SK-N-SH treated with all-trans-retinoic acid at 6 μM for 48 hours (cell line): Measurements from ENCODE around the gene SLF1.

Source experiments
- ATAC-seq: fragments of 200-7000 bp; cut with Tn5 transposase; 3 replicates; pipeline ENCODE4 v1.9.1; 2020; ENCODE audit warnings: mild to moderate bottlenecking, moderate library complexity
- ARNTL ChIP-seq: fragments of 450-650 bp; formaldehyde crosslinking; IDR thresholded peaks from 2 replicates; pipeline ENCODE4 v1.5.0; 2020; ENCODE audit warnings: low read depth, mild to moderate bottlenecking, moderate library complexity, borderline replicate concordance
- BACH2 ChIP-seq: fragments of 250-450 bp; sonication (Bioruptor Pico); IDR thresholded peaks from 2 replicates; pipeline ENCODE4 v1.9.0; 2021; ENCODE audit warnings: mild to moderate bottlenecking, borderline replicate concordance
- CSDC2 ChIP-seq: fragments of 250-450 bp; sonication (Bioruptor Pico); IDR thresholded peaks from 2 replicates; pipeline ENCODE4 v1.5.0; 2020; ENCODE audit warnings: mild to moderate bottlenecking, moderate library complexity
- ESRRG ChIP-seq: fragments of 250-450 bp; sonication (Bioruptor Pico); IDR thresholded peaks from 2 replicates; pipeline ENCODE4 v1.6.1; 2021; ENCODE audit warnings: mild to moderate bottlenecking
- ISL1 ChIP-seq: fragments of 250-450 bp; sonication (Bioruptor Pico); IDR thresholded peaks from 2 replicates; pipeline ENCODE4 v2.1.2; 2022; ENCODE audit warnings: mild to moderate bottlenecking, moderate library complexity
- OSR1 ChIP-seq: fragments of 250-450 bp; sonication (Bioruptor Pico); IDR thresholded peaks from 2 replicates; pipeline ENCODE4 v1.8.0; 2022; ENCODE audit warnings: moderate library complexity, mild to moderate bottlenecking, inconsistent platforms
- PPARA ChIP-seq: fragments of 250-450 bp; sonication (Bioruptor Pico); IDR thresholded peaks from 2 replicates; pipeline ENCODE4 v1.5.0; 2020; ENCODE audit warnings: mild to moderate bottlenecking, borderline replicate concordance
- RARB ChIP-seq: fragments of 250-450 bp; sonication (Bioruptor Pico); IDR thresholded peaks from 2 replicates; pipeline ENCODE4 v1.8.0; 2021; ENCODE audit warnings: mild to moderate bottlenecking, moderate library complexity
- SNAI2 ChIP-seq: fragments of 250-450 bp; sonication (Bioruptor Pico); IDR thresholded peaks from 2 replicates; pipeline ENCODE4 v1.5.0; 2020; ENCODE audit warnings: mild to moderate bottlenecking, moderate library complexity
- TCF4 ChIP-seq: fragments of 250-450 bp; sonication (Bioruptor Pico); IDR thresholded peaks from 2 replicates; pipeline ENCODE4 v1.8.0; 2021; ENCODE audit warnings: mild to moderate bottlenecking, moderate library complexity, borderline replicate concordance
- TOX ChIP-seq: fragments of 250-450 bp; sonication (Bioruptor Pico); IDR thresholded peaks from 2 replicates; pipeline ENCODE4 v1.8.0; 2021; ENCODE audit warnings: mild to moderate bottlenecking, moderate library complexity, borderline replicate concordance
- ZC3H10 ChIP-seq: fragments of 250-450 bp; sonication (Bioruptor Pico); IDR thresholded peaks from 2 replicates; pipeline ENCODE4 v1.5.1; 2021; ENCODE audit warnings: mild to moderate bottlenecking, moderate library complexity
- ZFP3 ChIP-seq: fragments of 250-450 bp; sonication (Bioruptor Pico); IDR thresholded peaks from 2 replicates; pipeline ENCODE4 v1.5.0; 2020; ENCODE audit warnings: mild to moderate bottlenecking, moderate library complexity
- ZFP30 ChIP-seq: fragments of 450-650 bp; formaldehyde crosslinking; IDR thresholded peaks from 2 replicates; pipeline ENCODE4 v1.5.0; 2022; ENCODE audit warnings: mild to moderate bottlenecking, moderate library complexity
- ZNF565 ChIP-seq: fragments of 450-650 bp; formaldehyde crosslinking; conservative IDR thresholded peaks from 2 replicates; pipeline ENCODE4 v1.5.0; 2020; ENCODE audit warnings: low read depth, mild to moderate bottlenecking, moderate library complexity
- ZNF70 ChIP-seq: fragments of 450-650 bp; formaldehyde crosslinking; IDR thresholded peaks from 2 replicates; pipeline ENCODE4 v1.5.0; 2020; ENCODE audit warnings: mild to moderate bottlenecking, moderate library complexity
- ZNF8 ChIP-seq: fragments of 450-650 bp; formaldehyde crosslinking; IDR thresholded peaks from 2 replicates; pipeline ENCODE4 v1.5.0; 2020; ENCODE audit warnings: mild to moderate bottlenecking, moderate library complexity
- TF ChIP-seq, protein P1 (sequence below): fragments of 250-450 bp; sonication (Bioruptor Pico); IDR thresholded peaks from 2 replicates; pipeline ENCODE4 v1.5.1; 2020; ENCODE audit warnings: low read depth, mild to moderate bottlenecking, moderate library complexity
- TF ChIP-seq, protein P2 (sequence below): fragments of 250-450 bp; sonication (Bioruptor Pico); IDR thresholded peaks from 2 replicates; pipeline ENCODE4 v1.5.0; 2020; ENCODE audit warnings: mild to moderate bottlenecking, moderate library complexity
- TF ChIP-seq, protein P3 (sequence below): fragments of 250-450 bp; sonication (Bioruptor Pico); IDR thresholded peaks from 2 replicates; pipeline ENCODE4 v1.5.1; 2021; ENCODE audit warnings: mild to moderate bottlenecking, moderate library complexity
- TF ChIP-seq, protein P4 (sequence below): fragments of 250-450 bp; sonication (Bioruptor Pico); IDR thresholded peaks from 2 replicates; pipeline ENCODE4 v1.8.0; 2021; ENCODE audit warnings: low read depth, mild to moderate bottlenecking, moderate library complexity, borderline replicate concordance

SLF1 gene

DNA sequence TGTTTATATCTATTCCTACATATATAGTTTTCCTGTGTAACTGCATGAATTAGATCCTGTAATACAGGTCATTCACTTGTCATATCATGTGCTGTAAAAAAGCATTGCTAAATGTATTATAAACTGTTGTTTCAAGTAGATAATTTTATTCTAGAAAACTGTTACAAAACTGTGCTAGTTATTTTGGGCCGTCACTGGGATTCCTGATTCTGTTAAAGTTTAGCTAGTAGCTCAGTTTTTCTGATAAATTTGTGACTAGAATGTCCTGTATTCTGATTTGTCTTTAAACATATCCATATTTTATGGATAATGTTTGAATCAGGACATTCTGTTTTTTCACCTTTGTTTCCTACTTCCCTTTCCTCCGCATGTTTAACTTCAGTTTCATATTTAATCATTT, 5.4 kb downstream of the SLF1 start:
- no peak for ATAC-seq
- TF ChIP-seq ZFP3 = no peak
- TF ChIP-seq CSDC2 = no peak
- no peak for TF ChIP-seq ISL1
- no peak for TF ChIP-seq ARNTL (CRISPR knock-in tag)
- TF ChIP-seq, protein P1, sequence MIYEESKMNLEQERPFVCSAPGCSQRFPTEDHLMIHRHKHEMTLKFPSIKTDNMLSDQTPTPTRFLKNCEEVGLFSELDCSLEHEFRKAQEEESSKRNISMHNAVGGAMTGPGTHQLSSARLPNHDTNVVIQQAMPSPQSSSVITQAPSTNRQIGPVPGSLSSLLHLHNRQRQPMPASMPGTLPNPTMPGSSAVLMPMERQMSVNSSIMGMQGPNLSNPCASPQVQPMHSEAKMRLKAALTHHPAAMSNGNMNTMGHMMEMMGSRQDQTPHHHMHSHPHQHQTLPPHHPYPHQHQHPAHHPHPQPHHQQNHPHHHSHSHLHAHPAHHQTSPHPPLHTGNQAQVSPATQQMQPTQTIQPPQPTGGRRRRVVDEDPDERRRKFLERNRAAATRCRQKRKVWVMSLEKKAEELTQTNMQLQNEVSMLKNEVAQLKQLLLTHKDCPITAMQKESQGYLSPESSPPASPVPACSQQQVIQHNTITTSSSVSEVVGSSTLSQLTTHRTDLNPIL (CRISPR knock-in tag) = no peak
- TF ChIP-seq ZC3H10 (CRISPR knock-in tag) = no peak
- no peak for TF ChIP-seq SNAI2 (CRISPR knock-in tag)
- TF ChIP-seq OSR1 (CRISPR knock-in tag) = no peak
- TF ChIP-seq, all 23 proteins: peak for 0

DNA sequence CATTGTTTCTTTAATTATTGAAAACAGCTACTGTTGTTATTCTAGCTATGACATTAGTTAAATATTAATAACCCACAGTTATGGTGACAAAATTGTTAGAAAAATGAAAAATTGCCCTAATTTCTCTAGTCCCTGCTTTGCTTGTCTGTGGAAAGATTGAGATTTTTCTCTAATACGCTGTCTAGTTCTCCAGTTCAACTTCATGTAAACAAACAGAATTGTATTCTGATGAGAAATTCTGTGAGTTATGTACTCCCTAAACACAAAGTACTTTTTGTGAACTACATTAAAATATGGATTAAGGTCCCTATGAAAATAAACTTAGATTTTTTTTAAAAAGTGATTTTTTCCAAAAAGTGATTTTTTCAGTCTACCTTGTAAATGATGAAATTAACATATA, 8.7 kb downstream of the SLF1 start:
- TF ChIP-seq ZFP3 (no peak), RARB (CRISPR knock-in tag) (no peak), PPARA (CRISPR knock-in tag) (no peak), ARNTL (CRISPR knock-in tag) (no peak), ZNF70 (CRISPR knock-in tag) (no peak), ZNF565 (CRISPR knock-in tag) (no peak), TCF4 (CRISPR knock-in tag) (no peak), ZC3H10 (CRISPR knock-in tag) (no peak), OSR1 (CRISPR knock-in tag) (no peak), ISL1 (no peak), CSDC2 (no peak), ESRRG (no peak)
- TF ChIP-seq, protein P2, sequence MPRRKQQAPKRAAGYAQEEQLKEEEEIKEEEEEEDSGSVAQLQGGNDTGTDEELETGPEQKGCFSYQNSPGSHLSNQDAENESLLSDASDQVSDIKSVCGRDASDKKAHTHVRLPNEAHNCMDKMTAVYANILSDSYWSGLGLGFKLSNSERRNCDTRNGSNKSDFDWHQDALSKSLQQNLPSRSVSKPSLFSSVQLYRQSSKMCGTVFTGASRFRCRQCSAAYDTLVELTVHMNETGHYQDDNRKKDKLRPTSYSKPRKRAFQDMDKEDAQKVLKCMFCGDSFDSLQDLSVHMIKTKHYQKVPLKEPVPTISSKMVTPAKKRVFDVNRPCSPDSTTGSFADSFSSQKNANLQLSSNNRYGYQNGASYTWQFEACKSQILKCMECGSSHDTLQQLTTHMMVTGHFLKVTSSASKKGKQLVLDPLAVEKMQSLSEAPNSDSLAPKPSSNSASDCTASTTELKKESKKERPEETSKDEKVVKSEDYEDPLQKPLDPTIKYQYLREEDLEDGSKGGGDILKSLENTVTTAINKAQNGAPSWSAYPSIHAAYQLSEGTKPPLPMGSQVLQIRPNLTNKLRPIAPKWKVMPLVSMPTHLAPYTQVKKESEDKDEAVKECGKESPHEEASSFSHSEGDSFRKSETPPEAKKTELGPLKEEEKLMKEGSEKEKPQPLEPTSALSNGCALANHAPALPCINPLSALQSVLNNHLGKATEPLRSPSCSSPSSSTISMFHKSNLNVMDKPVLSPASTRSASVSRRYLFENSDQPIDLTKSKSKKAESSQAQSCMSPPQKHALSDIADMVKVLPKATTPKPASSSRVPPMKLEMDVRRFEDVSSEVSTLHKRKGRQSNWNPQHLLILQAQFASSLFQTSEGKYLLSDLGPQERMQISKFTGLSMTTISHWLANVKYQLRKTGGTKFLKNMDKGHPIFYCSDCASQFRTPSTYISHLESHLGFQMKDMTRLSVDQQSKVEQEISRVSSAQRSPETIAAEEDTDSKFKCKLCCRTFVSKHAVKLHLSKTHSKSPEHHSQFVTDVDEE (CRISPR knock-in tag) = no peak
- TF ChIP-seq, protein P1 (CRISPR knock-in tag) = no peak
- TF ChIP-seq, protein P3, sequence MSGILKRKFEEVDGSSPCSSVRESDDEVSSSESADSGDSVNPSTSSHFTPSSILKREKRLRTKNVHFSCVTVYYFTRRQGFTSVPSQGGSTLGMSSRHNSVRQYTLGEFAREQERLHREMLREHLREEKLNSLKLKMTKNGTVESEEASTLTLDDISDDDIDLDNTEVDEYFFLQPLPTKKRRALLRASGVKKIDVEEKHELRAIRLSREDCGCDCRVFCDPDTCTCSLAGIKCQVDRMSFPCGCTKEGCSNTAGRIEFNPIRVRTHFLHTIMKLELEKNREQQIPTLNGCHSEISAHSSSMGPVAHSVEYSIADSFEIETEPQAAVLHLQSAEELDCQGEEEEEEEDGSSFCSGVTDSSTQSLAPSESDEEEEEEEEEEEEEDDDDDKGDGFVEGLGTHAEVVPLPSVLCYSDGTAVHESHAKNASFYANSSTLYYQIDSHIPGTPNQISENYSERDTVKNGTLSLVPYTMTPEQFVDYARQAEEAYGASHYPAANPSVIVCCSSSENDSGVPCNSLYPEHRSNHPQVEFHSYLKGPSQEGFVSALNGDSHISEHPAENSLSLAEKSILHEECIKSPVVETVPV = no peak
- TF ChIP-seq, protein P4, sequence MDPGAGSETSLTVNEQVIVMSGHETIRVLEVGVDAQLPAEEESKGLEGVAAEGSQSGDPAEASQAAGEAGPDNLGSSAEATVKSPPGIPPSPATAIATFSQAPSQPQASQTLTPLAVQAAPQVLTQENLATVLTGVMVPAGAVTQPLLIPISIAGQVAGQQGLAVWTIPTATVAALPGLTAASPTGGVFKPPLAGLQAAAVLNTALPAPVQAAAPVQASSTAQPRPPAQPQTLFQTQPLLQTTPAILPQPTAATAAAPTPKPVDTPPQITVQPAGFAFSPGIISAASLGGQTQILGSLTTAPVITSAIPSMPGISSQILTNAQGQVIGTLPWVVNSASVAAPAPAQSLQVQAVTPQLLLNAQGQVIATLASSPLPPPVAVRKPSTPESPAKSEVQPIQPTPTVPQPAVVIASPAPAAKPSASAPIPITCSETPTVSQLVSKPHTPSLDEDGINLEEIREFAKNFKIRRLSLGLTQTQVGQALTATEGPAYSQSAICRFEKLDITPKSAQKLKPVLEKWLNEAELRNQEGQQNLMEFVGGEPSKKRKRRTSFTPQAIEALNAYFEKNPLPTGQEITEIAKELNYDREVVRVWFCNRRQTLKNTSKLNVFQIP = no peak

DNA sequence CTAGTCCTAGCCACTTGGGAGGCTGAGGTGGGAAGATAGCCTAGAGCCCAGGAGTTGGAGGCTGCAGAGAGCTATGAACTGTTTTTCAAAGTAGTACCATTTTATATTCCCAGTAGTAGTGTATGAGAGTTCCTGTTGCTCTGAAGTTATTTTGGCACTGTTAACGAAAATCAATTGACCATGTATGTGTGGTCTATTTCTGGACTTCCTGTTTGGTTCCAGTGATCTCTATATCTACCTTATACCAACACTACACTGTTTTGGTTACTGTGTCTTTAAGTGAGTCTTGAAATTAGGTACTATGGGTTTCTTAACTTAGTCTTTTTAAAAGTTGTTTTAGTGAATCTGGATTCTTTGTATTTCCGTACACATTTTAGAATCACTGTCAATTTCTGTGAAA, 13.6 kb downstream of the SLF1 start:
- TF ChIP-seq TOX (CRISPR knock-in tag) (no peak), ZC3H10 (CRISPR knock-in tag) (no peak), ZNF8 (no peak), ZNF565 (CRISPR knock-in tag) (no peak), OSR1 (CRISPR knock-in tag) (no peak), RARB (CRISPR knock-in tag) (no peak), CSDC2 (no peak), BACH2 (CRISPR knock-in tag) (no peak), ZFP30 (no peak), TCF4 (CRISPR knock-in tag) (no peak), ZFP3 (no peak)
- TF ChIP-seq, protein P2 (CRISPR knock-in tag) = no peak
- TF ChIP-seq, protein P3 = no peak
- ATAC-seq = no peak

More for the DNA sequence above, 8.7 kb downstream of the SLF1 start:
- ATAC-seq = no peak
